HepG2 (cell line): ENCODE measurements around the gene RPL37. TPM values are rescaled to one million over a fixed set of nuclear protein-coding genes. Genes with fewer than 3 reads are reported as not detected.

Source experiments
- ATAC-seq: fragments of 200-7000 bp; cut with Tn5 transposase; 3 replicates; pipeline ENCODE4 v1.9.1; 2020; ENCODE audit warnings: mild to moderate bottlenecking, moderate library complexity
- BruUV-seq: library from RNA; stranded (reverse); fragments of 400-500 nt; replicated peaks from 2 replicates; lab custom pipeline; 2021; lab: Mats Ljungman, UMichigan
- CTCF ChIA-PET: fragments of 300-600 bp; formaldehyde crosslinking; extraction: SDS; loops from one replicate; lab custom pipeline; 2021; ENCODE audit warnings: low total read pairs, inconsistent platforms, low intra/inter-chr PET ratio; lab: Yijun Ruan, JAX
- POLR2A ChIA-PET: fragments of 350-600 bp; sonication (Branson Sonifier 250); formaldehyde crosslinking; loops from one replicate; lab custom pipeline; 2020; ENCODE audit warnings: antibody characterized with exemption, inconsistent platforms; lab: Yijun Ruan, JAX
- DNase-seq: peaks from one replicate; pipeline ENCODE4 v3.0.0-alpha.2; 2015; ENCODE audit warnings: low spot score
- FAIRE-seq: peaks from 3 replicates; lab custom pipeline; 2011; peaks lifted over from hg19 to GRCh38; lab: Jason Lieb, UNC
- H2AFZ ChIP-seq: one replicate; pipeline ENCODE4 v1.6.1; 2011; ENCODE audit warnings: low read length, inconsistent platforms
- H3K27ac ChIP-seq: fragments of 300-600 bp; 3 replicates; pipeline ENCODE4 v1.8.0; 2011; ENCODE audit warnings: mixed run types, mild to moderate bottlenecking, mixed read lengths, low read length, inconsistent platforms; ENCODE audit not compliant: insufficient read depth; ENCODE audit errors: extremely low read length
- H3K27me3 ChIP-seq, 2 experiments: fragments of 200-600 bp in 1 of 2; 2 replicates in 1 of 2; 3 replicates in 1 of 2; pipeline versions ENCODE4 v1.6.0 to v1.8.0; 2011; ENCODE audit warnings: low read length in 2 of 2, mild to moderate bottlenecking in 2 of 2, moderate library complexity in 2 of 2, inconsistent platforms in 1 of 2; ENCODE audit not compliant: insufficient read depth in 2 of 2, control insufficient read depth in 1 of 2
- H3K36me3 ChIP-seq, 2 experiments: fragments of 200-600 bp in 1 of 2; replicated peaks in 1 of 2; 2 replicates in 1 of 2; 3 replicates in 1 of 2; pipeline versions ENCODE4 v1.5.1 to v1.8.0; 2011; ENCODE audit warnings: low read length in 2 of 2, inconsistent platforms in 1 of 2; ENCODE audit not compliant: insufficient read depth in 2 of 2, control insufficient read depth in 1 of 2
- H3K4me1 ChIP-seq: 2 replicates; pipeline ENCODE4 v1.5.1; 2012; ENCODE audit warnings: low read length, inconsistent platforms; ENCODE audit not compliant: insufficient read depth
- H3K4me2 ChIP-seq: 2 replicates; pipeline ENCODE4 v1.6.0; 2011; ENCODE audit warnings: low read depth, low read length, inconsistent platforms
- H3K4me3 ChIP-seq, 3 experiments: fragments of 200-600 bp in 1 of 3; sonication (generic), shearing (Covaris generic) in 1 of 3; replicated peaks in 1 of 3; 2 replicates each; pipeline ENCODE4 v1.5.1; 2011 to 2016; ENCODE audit warnings: low read length in 3 of 3, inconsistent platforms in 2 of 3, low read depth in 2 of 3, mild to moderate bottlenecking in 2 of 3, control low read depth in 1 of 3, mixed read lengths in 1 of 3; ENCODE audit not compliant: insufficient read depth in 1 of 3
- H3K79me2 ChIP-seq: one replicate; pipeline ENCODE4 v1.6.1; 2011; ENCODE audit warnings: low read length, inconsistent platforms; ENCODE audit not compliant: insufficient read depth
- H3K9ac ChIP-seq: 2 replicates; pipeline ENCODE4 v1.6.0; 2011; ENCODE audit warnings: mild to moderate bottlenecking, low read depth, low read length, inconsistent platforms; ENCODE audit not compliant: insufficient read depth
- H3K9me3 ChIP-seq: 2 replicates; pipeline ENCODE4 v1.5.1; 2012; ENCODE audit warnings: mild to moderate bottlenecking, low read length
- H4K20me1 ChIP-seq: 2 replicates; pipeline ENCODE4 v1.6.0; 2011; ENCODE audit warnings: inconsistent platforms, mild to moderate bottlenecking, low read length, moderate library complexity; ENCODE audit not compliant: insufficient read depth
- ADNP ChIP-seq: sonication (generic); formaldehyde crosslinking; IDR thresholded peaks from 2 replicates; pipeline ENCODE4 v1.4.0; 2020; ENCODE audit warnings: missing genetic modification reagents
- ARHGAP35 ChIP-seq: sonication (generic); formaldehyde crosslinking; IDR thresholded peaks from 2 replicates; pipeline ENCODE4 v1.9.0; 2022; ENCODE audit warnings: mild to moderate bottlenecking, inconsistent platforms, moderate library complexity, missing genetic modification reagents, borderline replicate concordance
- ARNT2 ChIP-seq: sonication (generic); formaldehyde crosslinking; IDR thresholded peaks from 2 replicates; pipeline ENCODE4 v1.8.0; 2022; ENCODE audit warnings: mild to moderate bottlenecking, low read depth, missing genetic modification reagents, moderate library complexity
- ELF3 ChIP-seq: IDR thresholded peaks from 2 replicates; pipeline ENCODE4 v1.6.1; 2016; ENCODE audit warnings: missing genetic modification reagents, missing compliant biosample characterization
- EP300 ChIP-seq, 3 experiments: sonication (generic) in 1 of 3; formaldehyde crosslinking in 1 of 3; IDR thresholded peaks; 2 replicates each; pipeline versions ENCODE4 v1.5.1 to v1.6.1; 2011 to 2020; ENCODE audit warnings: low read depth in 2 of 3, low read length in 2 of 3, borderline replicate concordance in 1 of 3, improper control_type of control experiment in 1 of 3, mild to moderate bottlenecking in 1 of 3, missing genetic modification reagents in 1 of 3, moderate library complexity in 1 of 3
- ESRRA ChIP-seq: sonication (generic); formaldehyde crosslinking; IDR thresholded peaks from 2 replicates; pipeline ENCODE4 v1.5.1; 2020; ENCODE audit warnings: mild to moderate bottlenecking, low read depth, missing genetic modification reagents
- GATAD2A ChIP-seq: IDR thresholded peaks from 2 replicates; pipeline ENCODE4 v1.6.1; 2016
- HNF4A ChIP-seq: sonication (generic); formaldehyde crosslinking; IDR thresholded peaks from 2 replicates; pipeline ENCODE4 v1.4.0; 2020; ENCODE audit warnings: missing genetic modification reagents
- POGZ ChIP-seq: sonication (generic); formaldehyde crosslinking; IDR thresholded peaks from 2 replicates; pipeline ENCODE4 v1.4.0; 2020; ENCODE audit warnings: mild to moderate bottlenecking, missing genetic modification reagents
- SKI ChIP-seq: fragments of 450-650 bp; IDR thresholded peaks from one replicate; pipeline ENCODE4 v1.6.1; 2018; ENCODE audit warnings: mild to moderate bottlenecking; ENCODE audit not compliant: partially characterized antibody
- ZNF317 ChIP-seq: sonication (generic); formaldehyde crosslinking; IDR thresholded peaks from 2 replicates; pipeline ENCODE4 v1.5.0; 2020; ENCODE audit warnings: mild to moderate bottlenecking, missing genetic modification reagents
- ZNF644 ChIP-seq: IDR thresholded peaks from 2 replicates; pipeline ENCODE4 v1.6.1; 2016; ENCODE audit warnings: low read depth
- ZNF652 ChIP-seq: IDR thresholded peaks from 2 replicates; pipeline ENCODE4 v1.6.1; 2016; ENCODE audit warnings: low read depth, borderline replicate concordance
- WGBS: methylation state at CpG from one replicate; pipeline ENCODE4 v1.1.6; 2017; ENCODE audit warnings: low lambda C conversion rate; 5-methylcytosine and 5-hydroxymethylcytosine counted together
- in situ Hi-C: cut with HindIII; loops from 2 replicates; pipeline ENCODE4 v1.10.0; 2017; ENCODE audit warnings: low pct_unique_long_range_greater_than_20kb; ENCODE audit not compliant: extremely low pct_ligation_motif_present
- intact Hi-C: fragments of 100-400 bp; cut with micrococcal nuclease; formaldehyde crosslinking; loops from one replicate; pipeline ENCODE4 v1.10.0; 2022; ENCODE audit not compliant: unreplicated experiment
- polyA plus RNA-seq, 8 experiments: library from polyadenylated mRNA; depleted of rRNA in 3 of 8; stranded (reverse) in 7 of 8; unstranded in 1 of 8; fragments of >200 nt; fragmentation: Illumina TruSeq in 4 of 8; extraction: Trizol in 4 of 8; gene quantifications; 2 replicates each; pipeline versions ENCODE4 v1.2.1 to v1.2.3, GENCODE V29; 2011 to 2016; ENCODE audit warnings: low read depth in 4 of 8, missing spikeins in 1 of 8, mixed read lengths in 1 of 8; ENCODE audit not compliant: insufficient read depth in 1 of 8
- total RNA-seq, 5 experiments: library from RNA; depleted of rRNA; stranded (reverse); fragments of >200 nt; fragmentation: Illumina TruSeq; extraction: Trizol; gene quantifications; 2 replicates each; pipeline ENCODE4 v1.2.3, GENCODE V29; 2016; ENCODE audit warnings: low read depth in 1 of 5
- TF ChIP-seq, protein P1 (sequence below): sonication (generic); formaldehyde crosslinking; IDR thresholded peaks from 2 replicates; pipeline ENCODE4 v1.8.1; 2023; ENCODE audit warnings: mild to moderate bottlenecking, missing genetic modification reagents
- TF ChIP-seq, protein P2 (sequence below): sonication (generic); formaldehyde crosslinking; IDR thresholded peaks from 2 replicates; pipeline ENCODE4 v1.8.1; 2023; ENCODE audit warnings: mild to moderate bottlenecking, missing genetic modification reagents, borderline replicate concordance
- TF ChIP-seq, protein P3 (sequence below): sonication (generic); formaldehyde crosslinking; IDR thresholded peaks from 2 replicates; pipeline ENCODE4 v1.4.0; 2020; ENCODE audit warnings: mild to moderate bottlenecking, missing genetic modification reagents, borderline replicate concordance

The RPL37 gene
- total and polyA plus RNA-seq, 2 of the 13 experiments (the other 11 are each of a cell fraction or from before 2014, with no cell fraction given): 1,981 to 3,367 TPM

DNA sequence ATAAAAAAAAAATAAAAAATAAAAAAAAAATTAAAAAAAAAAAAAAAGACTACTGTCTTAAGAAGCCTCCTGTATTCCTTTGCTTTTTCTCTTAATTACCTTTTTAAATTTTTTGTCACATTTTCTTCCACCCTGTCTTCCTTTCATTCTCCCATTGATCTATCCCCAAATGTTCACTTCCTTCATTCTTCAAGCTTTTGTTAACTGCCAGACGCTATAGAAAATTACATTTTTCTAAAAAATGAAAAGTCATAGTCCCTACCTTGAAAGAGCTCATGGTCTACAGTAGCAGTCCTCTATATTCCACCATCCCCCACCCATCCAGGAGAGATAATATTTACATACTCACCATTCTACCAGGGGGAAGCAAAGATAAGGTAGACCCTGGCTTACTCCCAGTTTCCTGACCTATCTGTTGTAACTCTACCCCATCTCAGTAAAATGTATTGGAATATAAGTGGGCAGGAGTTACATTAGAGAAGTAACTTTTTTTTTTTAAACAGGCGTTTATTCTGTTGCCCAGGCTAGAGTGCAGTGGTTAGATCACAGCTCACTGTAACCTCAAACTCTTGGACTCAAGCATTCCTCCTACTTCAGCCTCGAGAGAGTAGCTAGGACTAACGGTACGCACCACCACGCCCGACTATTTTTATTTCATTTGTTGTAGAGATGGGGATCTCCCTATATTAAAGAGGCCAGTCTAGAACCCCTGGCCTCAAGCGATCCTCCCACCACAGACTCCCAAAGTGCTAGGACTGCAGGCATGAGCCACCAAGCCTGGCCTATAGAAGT, 33.1 kb downstream of the RPL37 start (continued):
- TF ChIP-seq ELF3 (CRISPR knock-in tag) (0 out of 2 replicates have a peak, but pooled peaks have one; percentile 25), EP300 (IDR thresholded peaks at IDR 0.05; ENCODE audit: low read depth in 2 of 2, low read length in 2 of 2) (0 out of 4 replicates have a peak, but pooled peaks of 1 of the 2 experiments have one; percentile 13), EP300 (CRISPR knock-in tag; IDR thresholded peaks at IDR 0.05; ENCODE audit: borderline replicate concordance) (no peak), ADNP (no peak), ZNF644 (CRISPR knock-in tag) (0 out of 2 replicates have a peak, but pooled peaks have one; percentile 17), ZNF317 (CRISPR knock-in tag) (0 out of 2 replicates have a peak, but pooled peaks have one; percentile 20), POGZ (CRISPR knock-in tag) (peak; percentile 44; the same call in 1 of the 2 replicates), GATAD2A (0 out of 2 replicates have a peak, but pooled peaks have one; percentile 36), SKI (no peak), HNF4A (0 out of 2 replicates have a peak, but pooled peaks have one; percentile 12)
- TF ChIP-seq, protein P1, sequence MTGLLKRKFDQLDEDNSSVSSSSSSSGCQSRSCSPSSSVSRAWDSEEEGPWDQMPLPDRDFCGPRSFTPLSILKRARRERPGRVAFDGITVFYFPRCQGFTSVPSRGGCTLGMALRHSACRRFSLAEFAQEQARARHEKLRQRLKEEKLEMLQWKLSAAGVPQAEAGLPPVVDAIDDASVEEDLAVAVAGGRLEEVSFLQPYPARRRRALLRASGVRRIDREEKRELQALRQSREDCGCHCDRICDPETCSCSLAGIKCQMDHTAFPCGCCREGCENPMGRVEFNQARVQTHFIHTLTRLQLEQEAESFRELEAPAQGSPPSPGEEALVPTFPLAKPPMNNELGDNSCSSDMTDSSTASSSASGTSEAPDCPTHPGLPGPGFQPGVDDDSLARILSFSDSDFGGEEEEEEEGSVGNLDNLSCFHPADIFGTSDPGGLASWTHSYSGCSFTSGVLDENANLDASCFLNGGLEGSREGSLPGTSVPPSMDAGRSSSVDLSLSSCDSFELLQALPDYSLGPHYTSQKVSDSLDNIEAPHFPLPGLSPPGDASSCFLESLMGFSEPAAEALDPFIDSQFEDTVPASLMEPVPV (CRISPR knock-in tag): no peak

DNA sequence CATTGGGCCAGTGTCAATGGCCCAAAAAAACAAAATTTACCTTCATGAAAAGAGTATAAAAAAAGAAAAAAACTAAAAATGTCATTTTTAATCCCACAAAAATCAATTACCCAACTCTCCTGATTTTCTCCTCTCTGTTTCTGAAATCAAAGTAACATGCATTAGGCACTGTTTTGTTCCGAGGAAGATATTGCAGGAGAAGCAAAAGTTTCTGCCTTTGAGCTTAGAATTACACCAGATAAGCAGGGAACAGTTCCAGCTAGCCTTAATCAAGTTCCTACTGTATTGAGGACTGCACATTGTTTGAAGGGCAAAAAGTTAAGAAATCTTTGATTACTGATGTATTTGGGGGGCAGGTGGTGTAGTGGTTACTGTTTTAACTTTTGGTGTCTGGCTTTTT, 35.8 kb downstream of the RPL37 start:
- ChIA-PET POLR2A (interaction anchor here (1.2 to 2.2 kb wide), 2 partner anchors 24 to 30 kb away, joined by 7 to 11 read pairs; no protein-coding TSS in a partner anchor), CTCF (no interaction called here)
- Histone ChIP-seq H4K20me1 (peaks cover 12% of the 10 kb centered on the region), H3K27ac (peak overlapping the region; percentile 63), H3K9ac (peak overlapping the region; percentile 71), H3K27me3 (no peaks in the 10 kb centered on the region; a peak in 1 of 5 replicates), H3K4me2 (peak overlapping the region; percentile 92), H3K4me1 (peaks cover 53% of the 10 kb centered on the region), H2AFZ (peak overlapping the region; percentile 92), H3K79me2 (peaks cover 33% of the 10 kb centered on the region), H3K9me3 (no peaks in the 10 kb centered on the region), H3K36me3 (no peaks in the 10 kb centered on the region), H3K4me3 (peak overlapping the region; percentile 73 to 94 (median 93); a peak in 4 of 6 replicates)
- ATAC-seq (no peak), FAIRE-seq (no peak), DNase-seq (no peak)
- intact Hi-C loops (no loop called here), in situ Hi-C loops (no loop called here)
- 7% methylated on average over 1 of the region's 1 CpG for WGBS
- TSS peak; percentile 86 for BruUV-seq
- TF ChIP-seq ZNF652 (no peak), ARNT2 (CRISPR knock-in tag) (no peak), ARHGAP35 (CRISPR knock-in tag) (no peak), ESRRA (no peak)
- TF ChIP-seq, protein P2, sequence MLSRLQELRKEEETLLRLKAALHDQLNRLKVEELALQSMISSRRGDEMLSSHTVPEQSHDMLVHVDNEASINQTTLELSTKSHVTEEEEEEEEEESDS (CRISPR knock-in tag): no peak
- TF ChIP-seq, protein P3, sequence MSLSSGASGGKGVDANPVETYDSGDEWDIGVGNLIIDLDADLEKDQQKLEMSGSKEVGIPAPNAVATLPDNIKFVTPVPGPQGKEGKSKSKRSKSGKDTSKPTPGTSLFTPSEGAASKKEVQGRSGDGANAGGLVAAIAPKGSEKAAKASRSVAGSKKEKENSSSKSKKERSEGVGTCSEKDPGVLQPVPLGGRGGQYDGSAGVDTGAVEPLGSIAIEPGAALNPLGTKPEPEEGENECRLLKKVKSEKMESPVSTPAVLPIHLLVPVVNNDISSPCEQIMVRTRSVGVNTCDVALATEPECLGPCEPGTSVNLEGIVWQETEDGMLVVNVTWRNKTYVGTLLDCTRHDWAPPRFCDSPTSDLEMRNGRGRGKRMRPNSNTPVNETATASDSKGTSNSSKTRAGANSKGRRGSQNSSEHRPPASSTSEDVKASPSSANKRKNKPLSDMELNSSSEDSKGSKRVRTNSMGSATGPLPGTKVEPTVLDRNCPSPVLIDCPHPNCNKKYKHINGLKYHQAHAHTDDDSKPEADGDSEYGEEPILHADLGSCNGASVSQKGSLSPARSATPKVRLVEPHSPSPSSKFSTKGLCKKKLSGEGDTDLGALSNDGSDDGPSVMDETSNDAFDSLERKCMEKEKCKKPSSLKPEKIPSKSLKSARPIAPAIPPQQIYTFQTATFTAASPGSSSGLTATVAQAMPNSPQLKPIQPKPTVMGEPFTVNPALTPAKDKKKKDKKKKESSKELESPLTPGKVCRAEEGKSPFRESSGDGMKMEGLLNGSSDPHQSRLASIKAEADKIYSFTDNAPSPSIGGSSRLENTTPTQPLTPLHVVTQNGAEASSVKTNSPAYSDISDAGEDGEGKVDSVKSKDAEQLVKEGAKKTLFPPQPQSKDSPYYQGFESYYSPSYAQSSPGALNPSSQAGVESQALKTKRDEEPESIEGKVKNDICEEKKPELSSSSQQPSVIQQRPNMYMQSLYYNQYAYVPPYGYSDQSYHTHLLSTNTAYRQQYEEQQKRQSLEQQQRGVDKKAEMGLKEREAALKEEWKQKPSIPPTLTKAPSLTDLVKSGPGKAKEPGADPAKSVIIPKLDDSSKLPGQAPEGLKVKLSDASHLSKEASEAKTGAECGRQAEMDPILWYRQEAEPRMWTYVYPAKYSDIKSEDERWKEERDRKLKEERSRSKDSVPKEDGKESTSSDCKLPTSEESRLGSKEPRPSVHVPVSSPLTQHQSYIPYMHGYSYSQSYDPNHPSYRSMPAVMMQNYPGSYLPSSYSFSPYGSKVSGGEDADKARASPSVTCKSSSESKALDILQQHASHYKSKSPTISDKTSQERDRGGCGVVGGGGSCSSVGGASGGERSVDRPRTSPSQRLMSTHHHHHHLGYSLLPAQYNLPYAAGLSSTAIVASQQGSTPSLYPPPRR (CRISPR knock-in tag): no peak
